Activated CD8-positive, alpha-beta memory T cell treated with anti-CD3 and anti-CD28 coated beads for 24 hours (primary cell): ENCODE data around the gene PPARA.
"Not testable (repeated sequence)": the region's sequence is repeated elsewhere in the genome, so short reads cannot be mapped to it uniquely, and the experiment has no call there.

Experiments
- DNase-seq: peaks from one replicate; pipeline ENCODE4 v3.0.0-alpha.2; 2020

PPARA gene

DNA sequence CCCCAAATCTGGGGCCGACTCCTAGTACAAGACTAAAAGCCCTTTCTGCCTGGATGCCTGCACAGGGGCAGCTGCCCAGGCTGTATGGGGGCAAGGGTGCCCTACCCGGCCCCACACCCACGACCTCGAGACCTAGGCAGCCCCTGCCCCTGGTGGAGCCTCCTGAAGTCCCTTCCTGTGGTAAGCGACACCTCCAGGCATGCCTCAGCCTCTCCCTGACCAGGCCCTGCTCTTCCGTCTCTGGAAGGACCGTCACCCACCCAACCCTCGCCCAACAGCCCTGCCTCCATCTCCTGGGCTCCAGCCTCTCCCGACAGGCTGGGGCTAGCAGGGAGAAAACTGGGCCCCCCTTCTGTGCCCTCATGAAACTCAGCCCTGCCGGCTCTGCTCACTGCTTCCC, 22.8 kb upstream of the PPARA start:
- no peak for DNase-seq

DNA sequence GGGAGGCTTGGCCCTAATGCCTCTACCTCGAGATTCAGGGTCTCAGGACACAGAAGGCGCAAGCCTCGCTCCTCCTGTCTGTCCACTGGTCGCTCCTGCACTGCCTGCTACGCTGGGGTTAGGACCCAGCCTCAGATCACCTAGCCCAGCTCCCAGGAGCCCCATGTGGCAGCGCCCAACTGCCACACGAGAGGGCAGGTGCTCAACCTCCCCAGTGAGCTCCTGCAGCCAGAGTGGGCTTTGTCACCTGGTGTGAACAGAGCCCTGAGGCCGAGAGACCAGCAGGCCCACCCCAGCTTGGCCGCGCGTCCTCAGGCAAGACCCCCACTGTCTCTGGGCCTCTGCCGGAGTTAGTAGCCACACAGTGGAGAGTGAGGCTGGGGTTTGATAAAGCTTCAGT, 21.7 kb upstream of the PPARA start:
- no peak for DNase-seq

DNA sequence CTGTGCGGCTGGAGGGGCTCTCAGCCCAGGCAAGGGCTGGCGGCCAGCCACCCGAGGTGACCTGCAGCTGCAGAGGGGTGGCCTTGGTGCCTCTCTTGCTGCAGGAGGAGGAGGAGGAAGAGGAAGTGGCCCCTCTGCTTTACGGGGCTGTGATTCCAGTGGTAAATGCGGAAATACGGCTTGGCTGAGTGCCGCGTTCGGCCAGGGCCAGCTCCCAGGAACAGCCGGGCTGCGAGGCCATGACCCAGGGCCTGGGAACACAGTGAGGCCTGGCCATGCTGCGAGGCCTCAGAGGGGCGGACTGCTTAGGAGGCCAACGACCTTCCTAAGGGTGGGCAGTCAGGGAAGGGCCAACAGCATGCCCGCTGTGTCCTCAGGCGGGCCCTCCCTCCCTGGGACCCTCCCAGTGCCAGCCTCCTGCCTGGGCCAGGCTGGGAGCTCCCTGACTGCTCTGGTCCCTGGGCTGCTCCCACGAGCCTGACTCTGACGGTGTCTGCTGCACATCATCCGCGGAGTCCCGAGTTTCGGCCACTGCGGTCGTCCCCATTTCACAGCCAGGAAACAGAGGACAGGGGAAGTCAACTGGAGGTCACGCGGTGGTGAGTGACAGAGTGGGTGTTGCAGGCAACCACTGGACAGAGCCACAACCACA, 20.8 kb upstream of the PPARA start:
- DNase-seq = no peak

DNA sequence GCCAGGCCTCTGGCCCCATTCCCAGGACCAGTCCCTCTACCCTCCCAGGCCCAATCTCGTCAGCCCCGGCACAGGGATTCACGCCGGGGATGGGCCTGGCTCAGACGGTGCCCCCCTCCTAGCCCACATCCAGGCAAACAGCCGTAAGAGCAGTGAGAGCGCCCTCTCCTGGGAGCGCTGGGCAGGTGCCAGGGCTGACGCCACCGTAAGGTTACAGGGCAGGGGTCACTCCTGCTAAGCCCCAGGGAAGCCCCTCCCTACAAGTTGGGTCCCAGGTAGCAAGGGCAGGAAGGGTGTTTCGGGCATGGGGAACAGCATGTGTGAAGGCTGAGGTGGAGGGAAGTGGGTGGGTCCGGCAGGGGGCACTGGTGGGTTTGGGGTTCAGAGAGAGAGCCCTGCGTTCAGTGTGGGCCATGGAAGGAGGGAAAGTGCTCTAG, 19.2 kb upstream of the PPARA start:
- DNase-seq = no peak

DNA sequence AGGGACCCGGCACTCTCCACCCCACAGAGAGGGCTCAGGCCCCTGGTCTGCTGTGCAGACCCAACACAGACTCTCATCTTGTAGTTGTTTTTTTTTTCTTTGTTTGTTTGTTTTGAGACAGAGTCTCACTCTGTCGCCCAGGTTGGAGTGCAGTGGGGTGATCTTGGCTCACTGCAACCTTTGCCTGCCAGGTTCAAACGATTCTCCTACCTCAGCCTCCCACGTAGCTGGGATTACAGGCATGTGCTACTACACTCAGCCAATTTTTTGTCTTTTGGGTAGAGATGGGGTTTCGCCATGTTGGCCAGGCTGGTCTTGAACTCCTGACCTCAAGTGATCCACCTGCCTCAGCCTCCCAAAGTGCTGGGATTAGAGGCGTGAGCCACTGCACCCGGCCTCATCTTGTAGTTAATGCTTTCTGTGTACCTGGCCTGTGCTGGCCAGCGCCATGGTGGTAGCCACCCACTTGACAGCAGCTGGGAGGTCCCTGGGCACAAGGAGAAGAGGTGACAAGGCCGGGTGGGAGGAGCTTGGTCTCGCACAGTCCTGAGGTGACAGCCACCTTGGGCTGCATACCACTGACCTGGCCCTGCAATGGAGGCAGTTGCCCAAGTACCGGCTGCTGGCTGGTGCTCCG, 18.0 kb upstream of the PPARA start:
- not testable (repeated sequence) for DNase-seq

DNA sequence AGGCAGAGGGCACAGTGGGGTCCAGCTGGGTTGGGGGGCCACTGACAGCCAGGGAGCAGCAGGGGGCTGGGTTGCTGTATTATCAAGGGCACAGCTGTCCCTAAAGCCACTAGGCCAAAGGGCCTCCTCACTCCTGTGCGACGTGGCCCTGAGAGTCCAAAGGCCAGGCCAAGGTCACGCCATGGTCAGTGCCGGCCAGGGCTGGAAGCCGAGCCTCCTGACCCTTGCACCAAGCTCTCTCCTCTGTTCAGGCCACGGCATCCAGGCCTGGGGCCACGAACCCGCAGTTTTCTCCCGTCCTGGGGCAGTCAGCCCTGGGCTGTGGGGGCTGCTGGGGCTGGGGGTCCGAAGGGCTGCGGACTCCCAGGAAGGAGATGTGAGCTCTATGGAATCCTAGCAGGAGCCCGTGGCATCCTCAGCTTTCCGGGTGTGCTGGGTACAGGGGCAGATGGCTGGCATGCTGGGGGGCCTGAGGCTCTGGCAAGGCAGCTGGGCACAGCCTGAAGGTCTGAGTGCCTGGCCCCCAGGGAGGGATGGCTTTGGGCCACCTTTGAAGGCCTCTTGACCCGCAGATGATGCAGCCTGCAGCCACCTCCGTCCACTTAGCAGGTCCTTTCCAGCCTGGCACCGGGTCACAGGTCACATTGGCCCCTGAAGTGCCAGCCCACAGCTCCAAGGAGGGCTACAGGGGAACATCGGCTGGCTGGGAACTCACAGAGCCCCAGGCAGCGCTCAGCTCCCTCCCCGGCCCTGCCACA, 17.3 kb upstream of the PPARA start:
- DNase-seq = no peak

DNA sequence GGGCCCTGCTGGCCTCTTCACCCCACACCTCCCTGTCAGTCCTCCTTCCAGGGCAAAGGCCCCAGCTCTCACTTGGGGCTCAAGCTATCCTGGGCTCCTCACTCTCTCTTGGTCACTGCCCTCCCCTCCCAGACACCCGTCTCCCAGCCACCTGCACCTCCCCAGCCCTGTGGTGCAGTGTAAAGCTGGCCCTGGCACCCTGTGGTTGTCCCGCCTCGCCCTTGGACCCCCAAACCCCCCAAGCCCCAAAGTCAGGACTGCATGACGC, 16.8 kb upstream of the PPARA start:
- DNase-seq = no peak

DNA sequence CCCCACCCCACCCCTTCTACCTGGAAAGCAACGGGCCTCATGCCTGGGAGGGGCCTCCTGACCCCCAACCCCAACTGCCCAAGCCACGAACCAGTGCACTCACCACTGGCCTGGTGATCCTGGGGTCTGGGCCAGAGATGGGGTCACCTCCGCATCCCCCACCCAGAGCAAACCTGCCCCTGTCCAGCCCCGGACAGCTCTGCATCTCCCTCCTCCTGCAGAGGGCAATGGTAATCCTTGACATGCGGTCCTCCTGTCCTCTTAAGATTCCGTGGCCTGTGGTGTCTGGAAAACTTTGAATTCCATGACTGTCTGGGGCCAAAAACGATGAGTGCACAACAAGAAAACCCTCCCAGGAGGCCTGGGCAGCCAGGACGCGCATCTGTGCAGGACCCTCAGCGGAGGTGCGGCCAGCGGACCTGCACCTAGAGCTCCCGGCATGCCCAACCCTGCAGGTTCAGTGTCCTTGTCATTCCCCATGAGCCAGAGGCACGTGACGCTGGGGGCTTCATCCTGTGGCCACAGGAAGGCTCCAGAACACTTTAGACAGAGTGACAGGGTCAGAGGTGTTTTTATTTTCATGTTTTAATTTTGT, 16.1 kb upstream of the PPARA start:
- no peak for DNase-seq

DNA sequence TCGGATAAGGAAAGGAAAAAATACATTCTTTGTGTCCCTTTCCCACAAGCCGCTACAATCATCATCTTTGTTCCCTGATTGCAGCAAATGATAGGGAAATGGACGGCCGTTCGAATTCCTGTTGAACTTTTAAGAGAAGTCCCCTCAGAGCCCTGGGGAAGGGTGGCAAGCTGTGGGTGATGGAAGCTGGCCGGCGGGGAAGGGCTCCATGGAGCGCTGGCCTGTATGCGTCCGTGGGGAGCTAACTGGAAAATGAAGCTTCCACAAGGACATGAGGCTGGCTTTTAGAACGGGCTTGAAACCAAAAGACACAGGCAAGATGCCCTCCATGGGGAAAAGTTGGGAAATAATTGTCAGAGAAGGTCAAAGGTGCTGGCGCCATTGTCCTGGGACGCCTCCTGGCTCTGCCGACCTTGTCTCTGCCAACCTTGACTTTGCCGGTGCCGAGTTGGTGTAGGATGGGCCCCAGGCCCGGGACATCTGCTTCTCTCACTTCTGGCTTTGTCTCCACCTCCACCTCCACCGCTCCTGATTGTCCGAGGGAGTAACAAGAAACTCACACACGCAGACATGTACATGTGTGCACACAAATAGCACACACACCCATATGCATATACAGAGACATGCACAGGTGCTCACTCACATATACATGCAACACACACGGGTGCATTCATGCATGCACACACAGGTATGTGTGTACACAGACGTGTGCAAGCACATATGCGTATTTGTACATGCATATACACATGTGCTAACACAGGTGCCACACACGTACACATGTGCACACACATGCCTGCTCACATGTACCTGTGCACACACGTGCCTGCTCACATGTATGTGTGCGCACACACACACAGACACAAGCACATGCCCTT, 14.5 kb upstream of the PPARA start:
- DNase-seq = no peak

DNA sequence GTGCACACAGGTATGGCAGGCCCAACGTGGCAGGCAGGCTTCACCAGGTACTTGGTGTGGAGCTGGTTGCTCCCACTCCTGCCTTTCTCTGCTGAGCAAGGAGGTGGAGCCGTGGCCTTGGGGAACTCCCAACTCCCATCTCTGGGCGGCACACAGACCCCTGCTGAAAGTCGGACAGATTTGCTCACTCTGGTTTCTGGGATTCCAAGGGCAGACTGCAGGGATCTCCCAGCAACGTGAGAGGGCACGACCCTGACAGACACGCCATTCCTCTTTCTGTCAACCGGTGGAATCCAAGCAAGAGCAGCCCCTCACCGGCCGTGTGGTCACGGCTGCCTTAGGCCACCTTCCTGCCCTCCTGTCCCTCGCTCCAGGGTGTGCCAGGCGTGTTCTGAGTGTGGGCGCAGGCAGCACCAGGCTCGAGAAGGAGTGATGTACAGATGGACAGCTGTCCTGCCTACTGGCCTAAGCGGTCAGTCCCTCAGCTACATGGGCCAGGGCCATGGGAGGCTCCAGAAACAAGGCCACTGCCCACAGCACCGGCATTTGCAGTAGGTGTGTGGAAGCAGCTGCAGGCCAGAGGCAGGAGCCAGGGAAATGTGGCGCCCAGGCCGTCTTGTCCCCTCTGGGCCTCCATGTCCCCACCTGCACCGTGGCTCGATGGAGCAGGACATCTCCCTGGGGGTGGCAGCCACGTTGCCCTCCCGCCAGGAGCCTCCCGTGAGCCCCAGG, 13.7 kb upstream of the PPARA start:
- DNase-seq = no peak

DNA sequence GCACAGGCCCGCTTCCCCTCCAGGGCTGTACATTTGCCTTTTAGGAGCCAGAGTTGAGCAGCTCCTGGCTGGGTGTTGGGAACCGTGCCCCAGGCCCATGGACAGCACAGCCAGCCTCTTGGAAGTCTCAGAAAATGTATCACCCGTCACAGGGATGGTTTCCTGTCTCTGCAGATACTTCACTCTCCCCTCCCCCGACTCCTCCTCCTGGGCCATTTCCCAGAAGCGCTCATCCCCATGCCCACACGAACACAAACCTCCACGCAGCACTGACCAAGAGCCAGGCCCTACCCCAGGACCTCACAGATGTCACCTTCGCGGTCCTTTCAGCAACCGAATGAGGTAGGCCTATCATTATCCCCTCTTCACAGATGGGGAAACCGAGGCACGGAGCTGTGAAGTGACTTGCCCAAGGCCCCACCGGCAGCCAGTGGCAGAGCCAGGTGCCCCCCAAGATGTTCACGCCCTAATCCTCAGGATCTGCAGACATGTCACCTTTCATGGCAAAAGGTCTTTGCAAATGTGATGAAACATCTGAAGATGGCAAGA, 13.0 kb upstream of the PPARA start:
- no peak for DNase-seq

DNA sequence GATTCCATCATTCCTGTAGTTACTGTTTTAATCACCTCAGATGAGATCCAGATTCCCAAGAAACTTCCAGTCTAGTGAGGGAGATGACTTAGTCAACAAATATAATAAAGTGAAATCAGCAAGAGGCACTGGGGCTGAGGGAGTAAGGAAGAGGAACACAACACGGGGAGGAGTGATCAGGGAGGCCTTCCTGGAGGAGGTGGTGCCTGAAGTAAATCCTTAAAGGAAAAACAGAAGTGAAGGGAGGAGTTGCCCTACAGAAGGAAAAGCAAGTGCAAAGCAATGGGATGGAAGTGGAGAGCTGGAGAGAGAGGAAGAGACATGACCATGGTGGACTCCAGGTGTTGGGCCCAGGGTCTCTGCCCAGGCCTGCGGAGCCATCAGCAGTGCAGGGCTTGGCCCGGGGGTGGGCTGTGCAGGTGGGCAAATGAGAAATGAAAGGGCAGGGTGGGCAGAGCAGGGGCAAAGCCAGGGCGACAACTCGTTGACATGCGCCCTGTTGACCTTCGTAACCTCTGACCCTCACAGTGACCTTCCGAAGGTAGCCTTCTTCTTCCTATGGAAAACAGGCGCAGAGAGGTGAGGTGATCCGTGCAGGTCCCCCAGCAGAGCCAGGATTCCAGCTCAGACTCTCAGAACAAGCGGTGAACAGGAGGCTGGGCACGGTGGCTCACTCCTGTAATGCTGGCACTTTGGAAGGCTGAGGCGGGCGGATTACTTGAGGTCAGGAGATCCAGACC, 12.1 kb upstream of the PPARA start:
- DNase-seq = no peak

DNA sequence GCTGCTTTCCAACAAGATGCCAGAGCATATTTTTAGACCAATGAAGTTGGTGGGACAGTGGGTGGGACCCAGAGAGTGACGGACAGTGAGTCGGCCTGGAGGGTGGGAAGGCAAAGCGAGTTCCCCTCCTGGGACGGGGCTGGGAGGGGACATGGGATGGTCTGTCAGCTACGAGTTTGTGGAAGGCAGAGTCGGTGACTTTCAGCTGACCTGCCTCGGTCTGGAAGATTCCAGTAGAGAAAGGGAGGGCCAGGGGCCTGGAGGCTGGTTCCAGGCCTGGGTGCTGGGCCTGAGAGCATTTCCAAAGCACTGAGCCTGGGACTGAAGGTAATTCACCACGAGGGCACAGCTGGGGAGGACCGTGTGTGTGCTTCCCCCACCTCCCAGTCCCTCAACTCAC, 10.9 kb upstream of the PPARA start:
- DNase-seq = not testable (repeated sequence)

DNA sequence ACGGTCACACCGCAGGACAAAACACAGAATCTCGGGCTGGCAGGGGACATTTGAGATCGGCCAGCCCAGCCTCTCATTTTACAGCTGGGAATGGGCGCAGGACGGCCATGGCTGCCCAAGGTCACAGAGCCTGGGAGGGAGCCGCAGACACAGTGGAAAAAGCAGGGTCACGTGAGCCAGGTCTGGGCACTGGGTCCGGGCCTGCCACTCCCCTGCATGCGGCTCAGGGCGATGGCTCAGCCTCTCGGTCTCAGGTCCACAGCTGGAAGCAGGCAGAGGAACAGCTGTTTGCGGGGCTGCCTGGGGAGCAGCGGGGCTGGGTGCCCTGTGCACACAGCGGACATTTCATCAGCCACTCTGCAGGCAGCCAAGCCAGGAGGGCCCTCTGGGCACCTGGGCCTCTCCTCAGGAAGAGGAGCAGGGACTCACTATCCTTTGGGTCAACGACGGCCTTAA, 10.4 kb upstream of the PPARA start:
- DNase-seq = no peak

DNA sequence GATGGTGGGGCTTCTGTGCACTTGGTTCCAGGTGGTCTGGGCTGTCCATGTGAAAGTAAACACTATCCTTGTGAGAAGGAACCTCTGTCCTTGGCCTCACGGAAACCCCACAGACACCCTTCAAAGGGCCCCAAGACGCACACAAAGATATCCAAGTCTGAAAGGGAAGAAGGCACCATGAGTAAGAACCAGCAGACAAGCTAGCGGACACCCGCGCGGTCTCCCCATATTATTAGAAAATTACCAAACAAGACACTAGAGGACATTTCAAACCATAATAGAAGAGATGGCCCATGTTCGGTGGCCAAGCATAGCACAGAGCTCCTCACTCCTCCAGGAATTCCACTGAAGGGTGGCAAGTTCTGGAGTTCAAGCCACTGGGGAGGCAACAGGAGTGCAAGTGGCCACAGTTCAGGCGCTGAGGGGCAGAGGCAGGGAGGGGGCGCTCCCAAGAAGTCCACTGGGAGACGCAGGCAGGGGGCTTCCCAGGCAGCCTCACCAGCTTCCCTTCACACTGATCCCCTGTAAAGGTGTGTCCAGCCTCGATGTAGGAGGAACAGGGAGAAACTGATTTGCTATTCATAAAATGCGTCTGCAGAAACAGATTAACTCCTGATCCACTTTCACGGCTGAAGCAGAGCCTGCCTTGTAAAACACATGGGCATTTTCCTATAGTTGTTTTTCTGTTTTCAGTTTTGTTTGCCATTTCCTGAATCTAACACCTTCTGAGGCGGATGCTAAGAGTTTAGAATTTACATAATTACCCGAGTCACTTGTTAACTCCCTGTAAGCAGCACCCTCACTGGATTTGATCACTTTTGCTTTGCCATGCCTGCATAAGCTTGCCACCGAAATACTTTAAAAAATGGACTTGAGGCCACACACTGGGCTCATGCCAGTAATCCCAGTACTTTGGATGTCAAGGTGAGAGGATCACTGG, 9.1 kb upstream of the PPARA start:
- DNase-seq = no peak

DNA sequence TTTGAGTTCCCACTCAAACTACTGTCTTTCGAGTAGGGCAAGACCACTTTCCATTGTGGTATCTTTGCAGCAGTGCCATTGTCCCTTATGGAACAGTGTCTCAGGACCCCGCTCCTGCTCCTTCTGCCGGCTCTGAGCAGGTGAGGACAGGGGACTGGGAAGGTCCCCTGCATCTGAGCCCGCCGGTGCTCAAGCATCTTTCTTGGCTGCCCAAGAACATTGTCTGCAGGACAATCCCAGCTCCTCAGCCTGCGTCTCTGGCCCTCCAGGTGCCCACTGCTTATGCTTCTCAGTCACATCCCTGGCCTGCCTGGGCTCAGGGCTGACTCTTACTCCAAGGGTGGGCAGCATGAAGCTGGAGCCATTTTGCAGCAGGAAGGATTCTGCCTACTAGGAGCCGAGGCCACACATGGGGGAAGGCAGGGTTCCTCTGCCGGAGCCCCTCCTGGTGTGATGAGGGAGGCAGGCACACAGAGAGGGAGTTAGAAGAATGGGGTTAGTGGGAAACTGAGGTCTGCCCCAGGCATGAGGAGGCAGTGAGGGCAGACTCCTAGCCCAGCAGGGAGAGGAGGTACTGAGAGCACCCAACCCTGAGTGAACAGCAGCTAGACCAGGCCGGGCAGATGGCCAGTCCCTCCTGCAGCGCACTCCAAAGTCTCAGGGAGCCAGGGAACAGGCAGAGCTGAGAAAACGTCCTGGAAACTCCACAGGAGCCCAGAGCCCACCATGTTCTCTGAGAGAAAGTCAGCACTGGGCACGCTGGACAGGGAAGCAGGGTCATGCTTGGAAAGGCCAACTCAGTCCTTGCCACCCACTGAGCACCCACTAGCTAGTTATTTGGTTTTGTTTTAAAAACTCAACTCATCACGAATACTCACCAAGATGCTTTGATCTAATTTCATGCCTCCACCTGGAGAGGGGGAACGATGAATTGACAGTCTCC, 7.5 kb upstream of the PPARA start:
- no peak for DNase-seq

DNA sequence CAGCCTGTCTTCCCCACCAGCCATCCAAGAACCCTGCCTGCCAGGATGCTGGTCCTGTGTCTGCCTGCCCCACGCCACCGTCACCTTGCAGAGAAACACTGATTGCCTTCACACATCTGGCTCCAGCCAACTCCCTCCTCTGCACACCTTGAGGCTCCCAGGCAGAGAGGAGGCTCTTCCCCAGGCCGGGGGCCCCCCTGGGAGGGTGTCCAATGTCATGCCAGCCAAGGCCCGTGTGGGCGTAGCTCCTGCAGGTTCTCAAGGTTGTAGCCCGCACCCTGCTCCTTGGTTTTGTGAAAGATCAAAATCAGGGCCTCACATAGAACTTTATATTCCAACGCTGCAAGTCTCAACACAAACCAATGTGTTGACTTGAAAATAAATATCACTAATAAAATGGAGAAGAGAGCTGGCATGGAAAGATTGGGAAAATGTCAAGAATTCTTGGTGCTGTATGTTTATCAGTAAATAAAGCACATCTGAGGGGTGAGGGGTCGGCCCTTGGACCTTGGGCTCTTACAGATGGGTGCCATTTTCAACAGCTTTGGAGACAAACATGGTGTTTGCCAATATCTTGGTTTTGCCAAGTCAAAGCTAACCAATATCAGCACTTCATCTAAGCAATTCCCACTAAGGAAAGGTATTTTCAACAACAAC, 6.7 kb upstream of the PPARA start:
- DNase-seq = no peak

DNA sequence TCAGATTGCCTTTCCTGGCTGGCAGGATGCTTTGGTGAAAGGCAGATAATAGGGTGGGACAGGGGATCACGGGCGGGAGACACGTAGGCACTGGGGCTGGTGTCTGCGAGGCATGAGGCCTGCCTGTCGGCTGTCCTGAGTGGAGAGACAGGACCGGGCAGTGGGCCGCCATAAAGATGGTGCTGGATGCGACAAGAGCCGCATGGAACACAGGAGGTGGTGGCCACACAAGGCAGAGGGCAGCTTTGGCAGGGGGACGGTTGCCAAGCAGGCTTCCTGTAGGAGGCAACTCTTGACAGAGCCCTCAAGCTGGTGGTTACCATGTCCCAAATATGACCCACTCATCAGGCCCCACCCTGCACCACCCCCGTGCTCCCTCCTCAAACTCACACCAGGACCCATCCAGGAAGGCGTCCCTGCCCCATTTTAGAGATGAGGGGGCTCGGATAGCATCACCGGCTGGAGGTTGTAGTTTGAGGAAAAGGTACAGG, 4.9 kb upstream of the PPARA start:
- no peak for DNase-seq
